GM19452 (cell line): Measurements from ENCODE around the gene UBALD1.
"Not testable (repeated sequence)": the region's sequence is repeated elsewhere in the genome, so short reads cannot be mapped to it uniquely, and the experiment has no call there.

Source experiments
- ATAC-seq: cut with Tn5 transposase; IDR thresholded peaks from one replicate; pipeline ENCODE4 v1.9.1; 2021; ENCODE audit not compliant: unreplicated experiment

UBALD1 gene

GRCh38 chr16:4599037-4599436 lies 15.7 kb downstream of the UBALD1 start:
- ATAC-seq = no peak

- ATAC-seq = no peak
Measured at GRCh38 chr16:4597174-4597573, 17.5 kb downstream of the UBALD1 start.

- no peak for ATAC-seq
Measured at GRCh38 chr16:4594433-4595410, 20.0 kb downstream of the UBALD1 start.

GRCh38 chr16:4593086-4593485 lies 21.6 kb downstream of the UBALD1 start:
- no peak for ATAC-seq

- no peak for ATAC-seq
Measured at GRCh38 chr16:4591706-4592470, 22.8 kb downstream of the UBALD1 start.

- ATAC-seq = no peak
Measured at GRCh38 chr16:4591191-4591590, 23.5 kb downstream of the UBALD1 start.

GRCh38 chr16:4588961-4589360 lies 25.7 kb downstream of the UBALD1 start:
- ATAC-seq = no peak

- ATAC-seq = no peak
Measured at GRCh38 chr16:4588386-4588785, 26.3 kb downstream of the UBALD1 start.

GRCh38 chr16:4586291-4586690 lies 28.4 kb downstream of the UBALD1 start:
- ATAC-seq = no peak

- no peak for ATAC-seq
Measured at GRCh38 chr16:4583906-4584305, 30.8 kb downstream of the UBALD1 start.

GRCh38 chr16:4580250-4580649 lies 34.4 kb downstream of the UBALD1 start:
- no peak for ATAC-seq

GRCh38 chr16:4578961-4579530 lies 35.6 kb downstream of the UBALD1 start:
- no peak for ATAC-seq

- no peak for ATAC-seq
Measured at GRCh38 chr16:4576008-4576407, 38.7 kb downstream of the UBALD1 start.

GRCh38 chr16:4574919-4575705 lies 39.6 kb downstream of the UBALD1 start:
- no peak for ATAC-seq

GRCh38 chr16:4573926-4574325 lies 40.8 kb downstream of the UBALD1 start:
- ATAC-seq = not testable (repeated sequence)

GRCh38 chr16:4572715-4573114 lies 42.0 kb downstream of the UBALD1 start:
- ATAC-seq = no peak

GRCh38 chr16:4570688-4571321 lies 43.9 kb downstream of the UBALD1 start:
- ATAC-seq = no peak

GRCh38 chr16:4570086-4570485 lies 44.6 kb downstream of the UBALD1 start:
- no peak for ATAC-seq

- ATAC-seq = no peak
Measured at GRCh38 chr16:4566144-4566543, 48.5 kb downstream of the UBALD1 start.

GRCh38 chr16:4564661-4565267 lies 49.9 kb downstream of the UBALD1 start:
- ATAC-seq = no peak
